ENCODE results near the gene TNFRSF1A.

GRCh38 chr12:6386491-6386890 lies 44.6 kb upstream of the TNFRSF1A start:
- TF ChIP-seq POLR2A (IDR thresholded peaks at IDR 0.05): no peak
- no peak for TF ChIP-seq CTCF (IDR thresholded peaks at IDR 0.05)
